HTR-8/SVneo (cell line): ENCODE data around the gene POU3F3.
A peak's percentile ranks its signal among the peaks of the same experiment; 100 is the strongest.

Source experiments
- DNase-seq: peaks from one replicate; pipeline ENCODE4 v3.0.0; 2011; ENCODE audit warnings: low spot score, mixed read lengths; ENCODE audit not compliant: insufficient read length
- FAIRE-seq: peaks from 2 replicates; lab custom pipeline; 2011; peaks lifted over from hg19 to GRCh38; lab: Jason Lieb, UNC

POU3F3 gene

GRCh38 chr2:104846786-104847585 is 6.9 kb upstream of the POU3F3 start:
- no peak for DNase-seq
- no peak for FAIRE-seq

GRCh38 chr2:104847586-104848160 is 6.2 kb upstream of the POU3F3 start:
- FAIRE-seq (no peak), DNase-seq (no peak)

GRCh38 chr2:104848526-104848925 is 5.4 kb upstream of the POU3F3 start:
- DNase-seq (no peak), FAIRE-seq (no peak)

- DNase-seq (no peak), FAIRE-seq (no peak)
Observed at GRCh38 chr2:104849101-104849500, 4.8 kb upstream of the POU3F3 start.

GRCh38 chr2:104849618-104850141 is 4.2 kb upstream of the POU3F3 start:
- peak; percentile 42 for DNase-seq
- no peak for FAIRE-seq

- FAIRE-seq, result no peak
- no peak for DNase-seq
Observed at GRCh38 chr2:104850361-104851290, 3.3 kb upstream of the POU3F3 start.

- DNase-seq, result no peak
- FAIRE-seq, result no peak
Observed at GRCh38 chr2:104851291-104852089, 2.4 kb upstream of the POU3F3 start.

GRCh38 chr2:104852090-104852666 is 1.7 kb upstream of the POU3F3 start:
- no peak for FAIRE-seq
- no peak for DNase-seq

- DNase-seq (no peak), FAIRE-seq (no peak)
Observed at GRCh38 chr2:104854498-104855220, 744 bp downstream of the POU3F3 start.

- DNase-seq, result no peak
- no peak for FAIRE-seq
Observed at GRCh38 chr2:104855221-104856085, 1.5 kb downstream of the POU3F3 start.

GRCh38 chr2:104856086-104856972 is 2.4 kb downstream of the POU3F3 start:
- FAIRE-seq, result no peak
- DNase-seq, result no peak

GRCh38 chr2:104856973-104857261 is 3.0 kb downstream of the POU3F3 start:
- FAIRE-seq (no peak), DNase-seq (no peak)

- FAIRE-seq (no peak), DNase-seq (no peak)
Observed at GRCh38 chr2:104857262-104858005, 3.5 kb downstream of the POU3F3 start.

- DNase-seq (no peak), FAIRE-seq (no peak)
Observed at GRCh38 chr2:104858006-104858978, 4.4 kb downstream of the POU3F3 start.

- FAIRE-seq (no peak), DNase-seq (no peak)
Observed at GRCh38 chr2:104859291-104859765, 5.4 kb downstream of the POU3F3 start.
